ENCODE measurements around the gene IRF2BP1. TPM values are rescaled to one million over a fixed set of nuclear protein-coding genes. Genes with fewer than 3 reads are reported as not detected.

Gene IRF2BP1
- total and polyA plus RNA-seq, 2 of the 13 experiments (the other 11 are each of a cell fraction or from before 2014, with no cell fraction given), result 4.3 to 14.3 TPM

DNA sequence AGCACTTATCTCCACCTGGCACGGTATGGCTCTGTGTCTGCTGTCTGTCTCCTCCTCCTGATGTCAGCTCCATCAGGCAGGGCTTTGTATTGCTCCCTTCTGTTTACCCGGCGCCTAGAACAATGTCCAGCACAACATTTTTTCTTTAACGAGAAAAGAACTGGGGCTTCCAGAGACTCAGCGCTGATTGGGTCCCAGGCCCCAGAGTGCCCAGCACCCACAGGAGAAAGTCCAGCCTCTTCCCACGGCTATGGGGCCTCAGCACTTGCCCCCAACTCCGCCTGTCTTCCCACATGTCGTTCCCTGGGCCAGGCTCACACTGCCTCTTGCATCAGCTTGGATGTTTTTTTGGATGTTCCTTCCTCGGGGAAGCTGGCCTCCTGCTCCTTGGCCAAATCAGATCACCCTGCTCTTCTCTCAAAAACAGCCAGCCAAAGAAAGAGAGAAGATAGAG, 9.6 kb upstream of the IRF2BP1 start (continued):
- TF ChIP-seq, protein P1, sequence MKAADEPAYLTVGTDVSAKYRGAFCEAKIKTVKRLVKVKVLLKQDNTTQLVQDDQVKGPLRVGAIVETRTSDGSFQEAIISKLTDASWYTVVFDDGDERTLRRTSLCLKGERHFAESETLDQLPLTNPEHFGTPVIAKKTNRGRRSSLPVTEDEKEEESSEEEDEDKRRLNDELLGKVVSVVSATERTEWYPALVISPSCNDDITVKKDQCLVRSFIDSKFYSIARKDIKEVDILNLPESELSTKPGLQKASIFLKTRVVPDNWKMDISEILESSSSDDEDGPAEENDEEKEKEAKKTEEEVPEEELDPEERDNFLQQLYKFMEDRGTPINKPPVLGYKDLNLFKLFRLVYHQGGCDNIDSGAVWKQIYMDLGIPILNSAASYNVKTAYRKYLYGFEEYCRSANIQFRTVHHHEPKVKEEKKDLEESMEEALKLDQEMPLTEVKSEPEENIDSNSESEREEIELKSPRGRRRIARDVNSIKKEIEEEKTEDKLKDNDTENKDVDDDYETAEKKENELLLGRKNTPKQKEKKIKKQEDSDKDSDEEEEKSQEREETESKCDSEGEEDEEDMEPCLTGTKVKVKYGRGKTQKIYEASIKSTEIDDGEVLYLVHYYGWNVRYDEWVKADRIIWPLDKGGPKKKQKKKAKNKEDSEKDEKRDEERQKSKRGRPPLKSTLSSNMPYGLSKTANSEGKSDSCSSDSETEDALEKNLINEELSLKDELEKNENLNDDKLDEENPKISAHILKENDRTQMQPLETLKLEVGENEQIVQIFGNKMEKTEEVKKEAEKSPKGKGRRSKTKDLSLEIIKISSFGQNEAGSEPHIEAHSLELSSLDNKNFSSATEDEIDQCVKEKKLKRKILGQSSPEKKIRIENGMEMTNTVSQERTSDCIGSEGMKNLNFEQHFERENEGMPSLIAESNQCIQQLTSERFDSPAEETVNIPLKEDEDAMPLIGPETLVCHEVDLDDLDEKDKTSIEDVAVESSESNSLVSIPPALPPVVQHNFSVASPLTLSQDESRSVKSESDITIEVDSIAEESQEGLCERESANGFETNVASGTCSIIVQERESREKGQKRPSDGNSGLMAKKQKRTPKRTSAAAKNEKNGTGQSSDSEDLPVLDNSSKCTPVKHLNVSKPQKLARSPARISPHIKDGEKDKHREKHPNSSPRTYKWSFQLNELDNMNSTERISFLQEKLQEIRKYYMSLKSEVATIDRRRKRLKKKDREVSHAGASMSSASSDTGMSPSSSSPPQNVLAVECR (CRISPR knock-in tag; IDR thresholded peaks at IDR 0.05; ENCODE audit: borderline replicate concordance), result peak; percentile 43; the same call in 1 of the 2 replicates
- TF ChIP-seq ZFX (CRISPR knock-in tag; IDR thresholded peaks at IDR 0.05; ENCODE audit: low read depth), result peak; percentile 74
- TF ChIP-seq, protein P2, sequence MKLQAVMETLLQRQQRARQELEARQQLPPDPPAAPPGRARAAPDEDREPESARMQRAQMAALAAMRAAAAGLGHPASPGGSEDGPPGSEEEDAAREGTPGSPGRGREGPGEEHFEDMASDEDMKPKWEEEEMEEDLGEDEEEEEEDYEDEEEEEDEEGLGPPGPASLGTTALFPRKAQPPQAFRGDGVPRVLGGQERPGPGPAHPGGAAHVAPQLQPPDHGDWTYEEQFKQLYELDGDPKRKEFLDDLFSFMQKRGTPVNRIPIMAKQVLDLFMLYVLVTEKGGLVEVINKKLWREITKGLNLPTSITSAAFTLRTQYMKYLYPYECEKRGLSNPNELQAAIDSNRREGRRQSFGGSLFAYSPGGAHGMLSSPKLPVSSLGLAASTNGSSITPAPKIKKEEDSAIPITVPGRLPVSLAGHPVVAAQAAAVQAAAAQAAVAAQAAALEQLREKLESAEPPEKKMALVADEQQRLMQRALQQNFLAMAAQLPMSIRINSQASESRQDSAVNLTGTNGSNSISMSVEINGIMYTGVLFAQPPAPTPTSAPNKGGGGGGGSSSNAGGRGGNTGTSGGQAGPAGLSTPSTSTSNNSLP (IDR thresholded peaks at IDR 0.05; ENCODE audit: low read depth, low read length), result no peak
- no peak for TF ChIP-seq JUN (CRISPR knock-in tag; IDR thresholded peaks at IDR 0.05)
- TF ChIP-seq ZNF264 (CRISPR knock-in tag; IDR thresholded peaks at IDR 0.05), result 0 out of 2 replicates have a peak, but pooled peaks have one; percentile 26
- 0 out of 2 replicates have a peak, but pooled peaks have one; percentile 36 for TF ChIP-seq NFYC (CRISPR knock-in tag; IDR thresholded peaks at IDR 0.05)
- no peak for TF ChIP-seq ZFP36L1 (CRISPR knock-in tag; IDR thresholded peaks at IDR 0.05)
- TF ChIP-seq ZMYM3 (CRISPR knock-in tag; IDR thresholded peaks at IDR 0.05), result no peak; the same call in 1 of the 2 replicates
- TF ChIP-seq ZNF367 (CRISPR knock-in tag; IDR thresholded peaks at IDR 0.05; ENCODE audit: borderline replicate concordance), result no peak
- TF ChIP-seq ZNF792 (CRISPR knock-in tag; IDR thresholded peaks at IDR 0.05), result no peak
- peak; percentile 70 for TF ChIP-seq ZFY (CRISPR knock-in tag; IDR thresholded peaks at IDR 0.05)
- TF ChIP-seq ZNF235 (CRISPR knock-in tag; IDR thresholded peaks at IDR 0.05; ENCODE audit: borderline replicate concordance), result no peak
- no peak for TF ChIP-seq PAF1 (CRISPR knock-in tag; IDR thresholded peaks at IDR 0.05)
- TF ChIP-seq ZNF296 (CRISPR knock-in tag; conservative IDR thresholded peaks at IDR 0.05), result no peak
- no peak for TF ChIP-seq ZBTB20 (CRISPR knock-in tag; IDR thresholded peaks at IDR 0.05; ENCODE audit: borderline replicate concordance, low read depth)
- no peak for TF ChIP-seq HDAC6 (IDR thresholded peaks at IDR 0.05; ENCODE audit: low read depth, low read length)
- TF ChIP-seq, protein P3, sequence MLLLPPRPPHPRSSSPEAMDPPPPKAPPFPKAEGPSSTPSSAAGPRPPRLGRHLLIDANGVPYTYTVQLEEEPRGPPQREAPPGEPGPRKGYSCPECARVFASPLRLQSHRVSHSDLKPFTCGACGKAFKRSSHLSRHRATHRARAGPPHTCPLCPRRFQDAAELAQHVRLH (CRISPR knock-in tag; IDR thresholded peaks at IDR 0.05; ENCODE audit: borderline replicate concordance, low read depth), result no peak; the same call in 1 of the 2 replicates
- TF ChIP-seq TCF7 (IDR thresholded peaks at IDR 0.05; ENCODE audit: low read depth), result no peak
- TF ChIP-seq NONO (IDR thresholded peaks at IDR 0.05), result no peak
- TF ChIP-seq NONO (CRISPR knock-in tag; conservative IDR thresholded peaks at IDR 0.05), result peak; percentile 32; the same call in 1 of the 2 replicates
- 0 out of 2 replicates have a peak, but pooled peaks have one; percentile 36 for TF ChIP-seq BCL6 (CRISPR knock-in tag; IDR thresholded peaks at IDR 0.05)
- 0 out of 2 replicates have a peak, but pooled peaks have one; percentile 47 for TF ChIP-seq ZMYM2 (CRISPR knock-in tag; IDR thresholded peaks at IDR 0.05)
- no peak for TF ChIP-seq ZSCAN25 (CRISPR knock-in tag; IDR thresholded peaks at IDR 0.05)
- TF ChIP-seq ZSCAN20 (CRISPR knock-in tag; IDR thresholded peaks at IDR 0.05; ENCODE audit: borderline replicate concordance), result no peak
- TF ChIP-seq EP300 (IDR thresholded peaks at IDR 0.05; ENCODE audit: low read depth in 2 of 2, low read length in 2 of 2), result peak in 1 of 2 experiments; percentile 45; a peak in 2 of 4 replicates
- TF ChIP-seq EP300 (CRISPR knock-in tag; IDR thresholded peaks at IDR 0.05; ENCODE audit: borderline replicate concordance), result 0 out of 2 replicates have a peak, but pooled peaks have one; percentile 28

Data from HepG2 (cell line).